Keratinocyte (primary cell): ENCODE results near the gene UBE2I.

Source experiments
- EZH2 ChIP-seq: IDR thresholded peaks from one replicate; pipeline ENCODE4 v1.6.1; 2012; ENCODE audit warnings: inconsistent platforms, mild to moderate bottlenecking, low read length, moderate library complexity
- TF ChIP-seq, protein P1 (sequence below), 3 experiments: IDR thresholded peaks in 1 of 3; conservative IDR thresholded peaks in 1 of 3; optimal IDR thresholded peaks in 1 of 3; 2 replicates in 2 of 3; 3 replicates in 1 of 3; pipeline versions ENCODE3 to v1.5.1; 2011; ENCODE audit warnings: low read length in 3 of 3, mild to moderate bottlenecking in 3 of 3, moderate library complexity in 2 of 3, control low read depth in 1 of 3, inconsistent platforms in 1 of 3; ENCODE audit not compliant: insufficient read depth in 2 of 3; ENCODE audit errors: extremely low read depth in 1 of 3

DNA sequence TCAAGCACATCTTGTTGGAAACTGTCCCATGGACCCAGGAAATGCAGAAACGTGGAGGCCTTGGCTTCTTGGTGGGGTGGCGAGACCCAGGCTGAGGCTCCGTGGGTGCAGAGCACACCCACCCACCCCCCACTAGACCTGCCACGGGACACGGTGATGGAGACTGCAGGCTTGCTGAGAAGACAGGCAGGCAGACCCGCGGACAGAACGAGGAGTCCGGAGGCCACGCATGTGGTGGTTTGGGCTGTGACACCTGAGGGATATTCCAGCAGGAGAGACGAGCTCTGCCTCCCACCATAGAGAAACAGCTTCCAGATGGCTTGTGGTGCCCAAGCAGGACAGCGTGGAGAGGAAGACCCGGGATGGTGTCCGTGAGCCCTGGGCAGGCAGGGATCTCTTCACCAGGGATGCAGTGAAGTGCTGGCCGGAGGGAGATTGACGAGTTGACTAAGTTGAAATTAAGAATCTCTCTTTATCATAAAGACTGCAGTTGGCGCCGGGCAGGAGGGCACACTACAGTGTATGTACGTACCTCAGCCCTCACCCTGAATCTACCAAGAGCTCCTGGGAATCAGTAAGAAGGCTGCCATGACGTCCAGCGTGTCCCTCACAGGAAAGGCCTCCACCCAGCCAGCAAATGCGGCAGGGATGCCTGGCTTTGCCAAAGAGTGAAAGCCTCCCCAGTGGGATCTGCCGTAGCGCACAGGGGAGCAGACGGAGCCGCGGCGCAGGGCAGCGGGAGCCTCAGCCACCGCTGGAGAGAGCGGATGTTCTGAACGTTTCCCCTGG is 8.2 kb downstream of the UBE2I start:
- TF ChIP-seq, protein P1, sequence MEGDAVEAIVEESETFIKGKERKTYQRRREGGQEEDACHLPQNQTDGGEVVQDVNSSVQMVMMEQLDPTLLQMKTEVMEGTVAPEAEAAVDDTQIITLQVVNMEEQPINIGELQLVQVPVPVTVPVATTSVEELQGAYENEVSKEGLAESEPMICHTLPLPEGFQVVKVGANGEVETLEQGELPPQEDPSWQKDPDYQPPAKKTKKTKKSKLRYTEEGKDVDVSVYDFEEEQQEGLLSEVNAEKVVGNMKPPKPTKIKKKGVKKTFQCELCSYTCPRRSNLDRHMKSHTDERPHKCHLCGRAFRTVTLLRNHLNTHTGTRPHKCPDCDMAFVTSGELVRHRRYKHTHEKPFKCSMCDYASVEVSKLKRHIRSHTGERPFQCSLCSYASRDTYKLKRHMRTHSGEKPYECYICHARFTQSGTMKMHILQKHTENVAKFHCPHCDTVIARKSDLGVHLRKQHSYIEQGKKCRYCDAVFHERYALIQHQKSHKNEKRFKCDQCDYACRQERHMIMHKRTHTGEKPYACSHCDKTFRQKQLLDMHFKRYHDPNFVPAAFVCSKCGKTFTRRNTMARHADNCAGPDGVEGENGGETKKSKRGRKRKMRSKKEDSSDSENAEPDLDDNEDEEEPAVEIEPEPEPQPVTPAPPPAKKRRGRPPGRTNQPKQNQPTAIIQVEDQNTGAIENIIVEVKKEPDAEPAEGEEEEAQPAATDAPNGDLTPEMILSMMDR (optimal IDR thresholded peaks at IDR 0.05 in 1 of 3, IDR thresholded peaks at IDR 0.05 in 1 of 3, conservative IDR thresholded peaks at IDR 0.05 in 1 of 3; ENCODE audit: extremely low read depth in 1 of 3, insufficient read depth in 2 of 3, low read length in 3 of 3): no peak
- TF ChIP-seq EZH2: no peak
